NCI-H2196 (cell line): ENCODE data around the gene GNLY.

Source experiments
- DNase-seq: peaks from one replicate; lab custom pipeline; 2025; ENCODE audit not compliant: unreplicated experiment; lab: John Stamatoyannopoulos, UW

Gene GNLY

DNA sequence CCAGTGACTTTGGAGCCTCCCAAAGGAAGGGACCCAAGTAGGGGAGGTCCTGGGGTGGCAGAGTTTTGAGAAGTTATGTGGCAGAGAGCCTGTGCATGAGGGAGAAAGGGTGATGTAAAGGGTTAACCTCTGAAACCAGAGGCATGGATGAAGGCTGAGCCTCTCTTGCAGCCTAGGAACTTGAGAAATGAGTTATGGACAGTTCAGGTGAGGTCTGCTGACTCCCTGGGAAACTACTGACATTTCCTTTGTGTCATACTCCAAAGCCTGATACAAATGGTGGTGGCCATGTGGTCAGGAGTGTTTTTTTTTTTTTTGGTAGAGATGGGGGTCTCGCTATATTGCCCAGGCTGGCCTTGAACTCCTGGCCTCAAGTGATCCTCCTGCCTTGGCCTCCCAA lies 12.4 kb upstream of the GNLY start:
- no peak for DNase-seq

DNA sequence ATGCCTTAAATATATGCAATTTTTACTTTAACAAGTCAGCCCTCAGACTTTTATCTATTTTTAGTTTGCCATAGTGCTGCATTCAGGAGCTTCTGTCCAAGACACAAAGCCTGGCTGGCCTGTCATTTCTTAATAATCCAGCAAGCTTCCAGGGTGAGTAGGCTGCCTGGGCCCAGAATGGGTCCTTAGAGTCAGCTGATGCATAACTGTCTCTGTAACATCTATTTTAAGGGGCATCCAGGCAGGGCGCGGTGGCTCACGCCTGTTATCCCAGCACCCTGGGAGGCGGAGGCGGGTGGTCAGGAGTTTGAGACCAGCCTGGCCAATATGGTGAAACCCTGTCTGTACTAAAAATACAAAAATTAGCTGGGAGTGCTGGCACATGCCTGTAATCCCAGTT lies 11.8 kb upstream of the GNLY start:
- DNase-seq, result no peak

DNA sequence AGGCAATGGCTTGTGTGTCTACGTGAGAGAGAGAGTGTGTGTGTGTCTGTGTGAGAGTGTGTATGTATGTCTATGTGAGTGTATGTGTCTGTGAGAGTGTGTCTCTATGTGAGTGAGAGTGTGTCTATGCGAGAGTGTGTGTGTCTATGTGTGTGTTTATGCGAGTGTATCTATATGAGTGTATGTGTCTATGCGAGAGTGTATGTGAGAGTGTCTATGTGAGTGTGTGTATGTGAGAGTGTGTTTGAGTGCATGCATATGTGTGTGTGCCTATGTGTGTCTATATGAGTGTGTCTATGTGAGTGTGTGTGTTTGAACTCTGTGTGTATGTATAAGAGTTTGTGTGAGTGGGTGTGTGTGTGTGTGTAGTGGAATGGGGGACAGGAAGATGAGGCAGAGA lies 9.8 kb upstream of the GNLY start:
- DNase-seq, result no peak

DNA sequence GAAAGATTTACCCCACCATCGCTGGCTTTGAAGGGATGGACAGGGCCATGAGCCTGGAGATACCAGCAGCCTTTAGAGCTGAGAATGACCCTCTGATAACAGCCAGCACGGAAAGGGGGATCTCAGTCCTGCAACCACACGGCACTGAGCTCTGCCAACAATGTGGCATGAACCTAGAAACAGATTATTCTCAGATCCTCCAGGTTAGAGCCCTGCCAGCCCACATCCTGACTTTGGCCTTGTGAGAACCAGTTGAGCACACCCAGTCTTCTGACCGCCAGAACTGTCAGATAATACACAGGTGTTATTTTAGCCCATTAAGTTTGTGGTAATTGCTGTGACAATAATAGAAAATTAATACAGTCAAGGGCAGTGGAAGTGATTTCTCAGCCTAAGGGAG lies 9.4 kb upstream of the GNLY start:
- DNase-seq, result no peak

DNA sequence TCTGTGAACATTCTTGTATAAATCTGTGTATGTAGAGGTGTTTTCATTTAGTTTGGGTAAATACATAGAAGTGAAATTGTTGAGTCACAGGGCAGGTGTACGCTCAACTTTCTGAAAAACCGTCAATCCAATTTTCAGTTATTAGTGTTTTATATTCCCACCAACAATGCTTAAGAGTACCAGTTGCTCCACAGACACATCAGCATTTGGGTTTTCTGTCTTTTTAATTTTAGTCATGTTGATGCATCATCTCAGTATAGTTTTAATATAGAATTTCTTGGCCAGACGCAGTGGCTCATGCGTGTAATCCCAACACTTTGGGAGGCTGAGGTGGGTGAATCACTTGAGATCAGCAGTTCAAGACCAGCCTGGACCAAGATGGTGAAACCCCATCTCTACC lies 3.2 kb upstream of the GNLY start:
- DNase-seq, result no peak

DNA sequence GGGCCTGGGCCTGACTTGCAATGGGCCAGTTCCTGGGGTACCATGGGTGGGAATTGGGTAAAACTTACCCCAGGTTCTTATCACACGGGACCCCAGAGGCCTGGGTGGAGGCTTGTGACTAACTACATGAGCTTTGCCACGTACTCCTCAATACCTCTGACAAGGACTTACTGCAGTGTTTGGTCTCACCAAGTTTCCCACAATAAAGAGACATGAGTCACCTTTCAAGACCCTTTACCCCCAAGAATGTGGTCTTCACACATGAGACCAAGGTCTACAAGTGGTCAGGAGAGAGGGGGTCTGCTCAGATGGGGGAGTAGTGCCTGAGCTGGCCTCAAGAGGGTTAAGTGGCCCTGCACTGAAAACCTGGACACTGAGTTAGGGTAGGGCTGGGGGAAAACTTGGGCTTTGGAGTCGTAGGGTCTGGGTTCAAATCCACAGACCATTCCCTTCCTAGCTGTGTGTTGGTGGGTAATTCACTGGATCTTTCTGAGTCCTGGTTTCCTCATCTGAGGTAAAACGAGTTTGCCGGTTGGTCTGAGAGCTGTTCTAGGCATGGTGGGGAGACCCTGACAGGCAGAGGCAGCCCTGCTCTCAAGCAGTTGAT lies 2.0 kb upstream of the GNLY start:
- DNase-seq, result no peak

DNA sequence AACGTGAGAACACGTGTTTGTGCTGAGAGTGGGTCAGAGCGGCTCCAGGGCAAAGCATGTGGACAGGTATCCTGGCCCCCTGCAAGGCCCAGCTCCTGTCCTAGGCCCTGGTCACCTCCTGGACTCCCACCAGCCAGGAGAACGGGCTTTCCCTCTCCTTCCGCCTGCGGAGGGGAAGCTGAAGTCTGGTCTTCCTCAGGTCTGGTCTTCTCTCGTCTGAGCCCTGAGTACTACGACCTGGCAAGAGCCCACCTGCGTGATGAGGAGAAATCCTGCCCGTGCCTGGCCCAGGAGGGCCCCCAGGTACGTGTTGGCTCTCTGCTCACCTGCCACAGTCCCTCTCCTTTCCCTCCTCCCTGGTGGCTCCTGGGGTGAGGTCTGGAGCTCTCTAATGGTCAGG lies 963 bp downstream of the GNLY start:
- DNase-seq, result no peak

DNA sequence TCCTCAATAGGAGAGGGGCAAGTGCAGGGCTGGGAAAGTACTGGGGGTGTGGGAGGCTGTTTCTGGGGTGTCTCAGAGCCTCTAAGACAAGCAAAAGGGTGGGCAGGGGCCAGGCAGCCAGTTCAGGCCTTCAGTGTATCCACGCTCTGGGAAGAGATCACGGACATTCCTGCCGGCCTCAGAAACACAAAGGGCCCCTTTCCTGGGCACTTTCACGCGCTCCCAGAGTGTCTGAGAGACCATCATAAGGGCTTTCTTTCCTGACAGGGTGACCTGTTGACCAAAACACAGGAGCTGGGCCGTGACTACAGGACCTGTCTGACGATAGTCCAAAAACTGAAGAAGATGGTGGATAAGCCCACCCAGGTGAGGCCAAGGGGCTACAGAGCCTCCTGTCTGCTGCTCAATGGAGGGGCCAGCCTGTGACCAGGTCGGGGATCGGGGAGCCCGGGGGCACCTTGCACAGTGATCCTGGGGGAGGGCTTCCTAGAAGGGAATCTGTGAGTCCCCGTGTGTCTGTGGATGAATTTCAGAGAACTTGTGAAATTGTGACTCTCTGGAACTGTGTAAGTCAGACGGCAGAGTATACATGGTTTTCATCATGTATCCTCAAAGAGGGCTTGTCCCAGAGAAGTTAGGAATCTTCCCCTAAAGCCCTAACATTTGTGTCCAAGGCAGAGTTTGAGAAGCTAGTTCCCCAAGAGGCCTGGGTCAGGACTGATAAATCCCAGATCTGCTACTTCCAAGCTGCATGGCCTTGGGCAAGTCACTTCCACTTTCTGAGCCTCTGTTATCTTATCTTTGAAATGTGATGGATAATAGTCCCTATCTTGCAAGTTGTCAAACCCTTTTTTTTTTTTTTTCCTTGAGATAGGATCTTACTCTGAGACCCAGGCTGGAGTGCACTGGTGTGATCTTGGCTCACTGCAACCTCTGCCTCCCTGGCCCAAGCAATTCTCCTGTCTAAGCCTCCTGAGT lies 1.8 kb downstream of the GNLY start:
- no peak for DNase-seq

DNA sequence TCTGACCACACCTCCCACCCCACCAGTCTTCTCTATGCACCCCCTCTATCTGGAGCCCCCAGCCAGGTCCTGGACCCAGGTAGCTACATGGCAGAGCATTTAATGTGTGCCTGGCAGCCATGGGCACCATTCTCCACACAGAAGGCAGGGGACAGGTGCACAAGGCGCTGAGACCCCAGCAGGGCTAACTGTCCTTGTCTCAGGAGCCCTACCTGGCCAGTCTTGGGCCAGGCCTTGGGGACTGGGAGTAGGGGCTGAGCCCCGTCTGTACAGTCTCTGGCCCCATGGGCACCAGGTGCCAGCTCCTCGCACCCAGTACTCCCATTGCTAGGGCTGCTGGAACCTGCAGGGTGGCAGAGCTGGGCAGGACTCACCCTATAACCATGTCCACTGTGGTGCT lies 2.9 kb downstream of the GNLY start:
- no peak for DNase-seq

DNA sequence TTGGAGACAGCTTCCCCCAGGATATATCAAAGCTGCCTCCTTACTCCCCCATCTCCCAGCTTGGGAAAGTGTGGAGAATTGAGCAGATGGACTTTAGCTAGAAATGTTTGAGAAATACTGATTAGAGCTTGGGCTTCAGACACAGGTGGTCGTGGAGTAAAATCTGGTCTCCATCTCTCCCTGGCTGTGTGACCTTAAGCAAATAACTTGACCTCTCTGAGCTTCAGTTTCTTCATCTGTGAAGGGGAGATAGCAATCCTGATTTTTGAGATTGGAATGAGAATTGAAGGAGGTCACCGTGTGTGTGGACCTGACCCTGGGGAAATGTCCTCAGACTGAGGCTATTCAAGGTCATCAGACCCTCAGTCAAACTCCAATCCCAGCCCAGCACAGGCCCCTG lies 3.6 kb downstream of the GNLY start:
- no peak for DNase-seq

DNA sequence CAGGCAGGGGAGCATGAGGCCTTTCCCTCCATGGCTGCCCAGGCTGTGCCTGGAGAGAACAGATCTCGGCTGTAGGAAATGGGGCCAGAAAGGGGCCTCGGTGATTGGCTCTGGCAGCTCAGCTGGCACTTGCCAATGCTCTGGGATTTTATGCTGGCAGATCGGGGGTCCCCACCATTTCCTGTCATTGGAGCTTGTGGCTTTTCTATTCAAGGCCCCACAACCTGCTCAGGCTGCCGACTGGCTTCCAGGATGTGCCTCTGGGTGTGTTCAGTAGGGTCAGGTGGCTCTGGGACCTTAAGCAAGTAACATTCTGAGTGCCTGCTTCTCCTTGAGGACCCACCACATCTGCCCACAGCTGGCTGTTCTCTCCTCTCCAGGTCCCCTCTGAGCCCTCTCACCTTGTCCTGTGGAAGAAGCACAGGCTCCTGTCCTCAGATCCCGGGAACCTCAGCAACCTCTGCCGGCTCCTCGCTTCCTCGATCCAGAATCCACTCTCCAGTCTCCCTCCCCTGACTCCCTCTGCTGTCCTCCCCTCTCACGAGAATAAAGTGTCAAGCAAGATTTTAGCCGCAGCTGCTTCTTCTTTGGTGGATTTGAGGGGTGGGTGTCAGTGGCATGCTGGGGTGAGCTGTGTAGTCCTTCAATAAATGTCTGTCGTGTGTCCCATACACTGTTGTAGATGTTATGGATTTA lies 4.2 kb downstream of the GNLY start:
- no peak for DNase-seq

DNA sequence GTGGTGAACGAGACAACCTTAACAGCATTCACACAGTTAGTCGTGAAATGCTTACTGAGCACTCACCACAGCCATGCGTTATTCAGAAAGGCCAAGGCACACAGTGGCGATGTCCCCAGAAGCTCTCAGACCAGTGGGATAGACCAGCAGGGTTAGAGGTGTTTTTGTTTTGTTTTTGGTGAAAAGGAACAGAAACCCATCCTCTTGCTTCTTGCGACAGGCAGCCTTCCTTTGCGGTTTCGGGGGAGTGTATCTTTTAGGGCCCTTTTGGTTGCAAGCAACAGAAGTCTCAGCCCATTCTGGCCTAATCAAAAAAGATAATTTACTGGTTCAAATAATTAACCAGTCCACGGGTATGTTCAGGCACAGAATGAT lies 4.7 kb downstream of the GNLY start:
- DNase-seq, result no peak

DNA sequence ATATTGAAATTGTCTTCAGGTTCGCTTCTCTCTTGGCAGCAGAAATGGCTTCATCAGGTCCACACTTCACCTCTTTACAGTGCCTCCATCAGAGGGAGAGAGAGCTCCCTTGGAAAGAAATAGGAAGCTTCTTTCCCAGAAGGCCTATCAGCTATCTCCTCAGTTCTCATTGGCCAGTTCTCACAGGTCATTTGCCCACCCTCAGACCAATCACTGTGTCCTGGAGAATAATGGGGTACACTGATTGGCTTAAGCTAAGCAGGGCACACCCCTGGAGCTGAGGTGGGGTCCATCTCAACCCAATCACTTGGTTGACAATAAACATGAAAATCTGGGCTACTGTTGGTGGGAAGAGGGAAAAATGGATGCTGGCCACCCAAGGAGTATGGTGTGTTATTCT lies 5.2 kb downstream of the GNLY start:
- no peak for DNase-seq

DNA sequence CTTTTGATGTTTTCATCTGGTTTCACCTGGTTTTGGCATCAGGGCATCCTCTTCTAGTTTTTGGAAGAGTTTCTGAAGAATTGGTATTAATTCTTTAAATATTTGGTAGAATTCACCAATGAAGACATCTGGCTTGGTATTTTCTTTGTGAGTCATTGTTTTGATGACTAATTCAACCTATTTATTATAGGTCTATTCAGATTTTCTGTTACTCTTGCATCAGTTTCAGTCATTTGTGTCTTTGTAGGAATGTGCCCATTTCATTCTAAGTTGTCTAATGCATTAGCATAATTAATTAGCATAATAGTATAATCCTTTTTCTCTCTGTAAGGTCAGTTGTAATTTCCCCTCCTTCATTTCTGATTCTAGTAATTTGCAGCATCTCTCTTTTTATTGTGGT lies 8.0 kb downstream of the GNLY start:
- no peak for DNase-seq

DNA sequence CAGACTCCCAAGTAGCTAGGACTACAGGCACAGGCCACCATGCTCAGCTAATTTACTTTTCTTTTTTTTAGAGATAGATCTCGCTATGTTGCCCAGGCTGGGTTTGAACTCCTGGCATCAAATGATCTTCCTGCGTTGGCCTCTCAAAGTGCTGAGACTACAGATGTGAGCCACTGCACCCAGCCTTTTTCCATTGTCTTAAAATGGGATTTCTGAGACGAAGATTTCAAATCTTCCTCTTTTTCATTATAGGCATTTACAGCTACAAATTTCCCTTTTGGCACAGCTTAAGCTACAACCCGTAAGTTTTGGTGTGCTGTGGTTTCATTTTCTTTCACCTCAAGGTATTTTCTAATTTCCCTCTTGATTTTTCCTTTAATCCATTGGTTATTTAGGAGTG lies 8.6 kb downstream of the GNLY start:
- DNase-seq, result no peak

DNA sequence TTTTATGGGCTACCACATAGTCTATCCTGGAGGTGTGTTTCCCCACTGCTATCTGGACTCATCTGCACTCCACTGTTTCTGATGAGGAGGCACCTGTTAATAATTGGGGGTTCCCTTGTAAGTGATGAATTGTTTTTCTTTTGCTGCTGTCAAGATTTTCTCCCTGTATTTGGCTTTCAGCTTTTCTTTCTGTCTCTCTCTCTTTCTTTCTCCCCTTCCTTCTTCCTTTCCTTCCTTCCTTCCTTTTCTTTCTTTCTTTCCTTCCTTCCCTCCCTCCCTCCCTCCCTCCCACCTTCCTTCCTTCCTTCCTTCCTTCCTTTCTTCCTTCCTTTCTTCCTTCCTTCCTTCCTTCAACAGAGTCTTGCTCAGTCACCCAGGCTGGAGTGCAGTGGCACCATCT lies 9.2 kb downstream of the GNLY start:
- DNase-seq, result no peak

DNA sequence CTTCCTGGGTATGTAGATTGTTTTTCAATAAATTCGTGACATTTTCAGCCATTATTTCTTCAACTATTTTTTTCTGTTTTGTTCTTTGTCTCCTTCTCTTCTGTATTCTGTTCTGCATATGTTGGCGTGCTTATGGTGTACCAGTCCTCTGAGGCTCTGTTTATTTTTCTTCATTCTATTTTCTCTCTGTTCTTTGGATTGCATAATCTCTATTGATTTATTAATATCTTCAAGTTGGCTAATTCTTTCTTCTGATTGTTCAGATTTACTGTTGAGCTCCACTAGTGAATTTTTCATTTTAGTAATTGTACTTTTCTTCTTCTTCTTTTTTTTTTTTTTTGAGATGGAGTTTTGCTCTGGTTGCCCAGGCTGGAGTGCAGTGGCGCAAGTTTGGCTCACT lies 9.9 kb downstream of the GNLY start:
- DNase-seq, result no peak

DNA sequence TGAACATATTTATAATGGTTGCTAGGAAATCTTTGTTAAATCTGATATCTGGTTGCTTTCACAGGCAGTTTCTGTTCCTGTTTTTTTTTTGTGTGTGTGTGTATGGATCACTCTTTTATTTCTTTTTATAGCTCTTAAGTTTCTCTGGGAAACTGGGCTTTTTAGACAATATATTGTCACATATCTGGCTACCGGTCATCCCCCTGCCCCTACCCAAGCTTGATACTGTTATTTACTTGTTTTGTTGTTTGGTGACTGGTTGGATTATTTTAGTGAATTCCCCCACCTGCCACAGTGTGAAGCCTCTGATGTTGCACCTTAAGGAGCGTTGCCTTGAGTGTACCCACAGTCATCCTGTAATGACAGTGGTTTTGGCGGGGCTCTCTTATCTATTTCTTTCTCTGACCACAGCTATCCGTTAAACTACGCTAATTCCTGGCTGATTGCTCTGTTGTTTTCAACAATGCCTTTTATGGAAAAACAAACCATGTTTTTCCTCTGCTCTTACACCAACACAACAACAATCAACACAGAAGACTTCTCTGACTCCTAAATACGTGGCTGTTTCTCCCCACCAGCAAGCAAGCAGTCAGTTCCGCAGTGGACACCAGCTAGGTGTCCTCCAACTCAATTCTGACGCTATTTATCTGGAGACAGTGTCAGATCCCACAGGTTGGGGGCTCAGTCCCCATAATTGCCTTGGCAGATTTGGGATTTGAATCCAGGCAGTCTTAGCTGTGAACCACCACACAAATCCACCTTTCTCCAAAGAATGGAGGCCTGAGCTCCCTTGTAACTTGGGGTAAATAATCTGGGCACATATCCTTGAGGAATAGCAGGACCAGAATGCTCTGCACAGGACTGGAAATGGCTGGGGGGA lies 10.9 kb downstream of the GNLY start:
- no peak for DNase-seq

DNA sequence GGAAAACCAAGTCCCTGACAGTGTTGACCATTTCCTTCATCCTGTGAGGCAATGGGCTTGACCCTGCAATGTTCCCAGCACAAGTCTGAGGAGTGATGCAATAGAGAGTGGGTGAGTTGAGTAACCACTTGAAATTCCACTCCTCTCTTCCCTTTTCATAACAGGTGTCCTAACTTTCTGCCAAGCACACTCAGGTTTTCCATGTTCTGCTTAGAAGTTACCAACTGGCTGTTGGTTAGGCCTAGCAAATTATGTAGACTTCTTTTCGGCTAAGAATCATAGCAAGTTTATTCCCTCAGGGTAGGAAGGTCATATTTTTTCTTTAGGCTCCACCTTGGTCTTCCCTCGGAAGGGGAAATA lies 11.5 kb downstream of the GNLY start:
- DNase-seq, result no peak

DNA sequence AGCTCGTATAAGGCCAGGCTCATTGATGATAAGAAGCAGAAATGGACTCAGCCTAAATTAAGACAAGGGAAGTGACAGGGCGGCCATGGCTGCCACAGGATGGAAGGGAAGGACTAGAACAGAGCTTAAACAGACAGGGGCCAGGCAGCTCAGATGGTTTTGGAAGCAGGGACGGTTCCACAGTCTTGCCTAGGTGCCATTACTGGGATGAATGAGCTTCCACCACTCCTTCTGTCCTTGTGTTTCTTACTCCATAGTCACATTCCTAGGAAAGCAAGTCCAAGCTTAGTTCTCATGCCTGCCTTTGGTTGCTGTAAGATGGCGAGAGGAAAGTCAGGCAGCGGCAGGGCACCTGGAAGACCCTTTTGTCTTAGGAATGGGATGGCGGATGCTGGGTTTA lies 11.9 kb downstream of the GNLY start:
- no peak for DNase-seq

DNA sequence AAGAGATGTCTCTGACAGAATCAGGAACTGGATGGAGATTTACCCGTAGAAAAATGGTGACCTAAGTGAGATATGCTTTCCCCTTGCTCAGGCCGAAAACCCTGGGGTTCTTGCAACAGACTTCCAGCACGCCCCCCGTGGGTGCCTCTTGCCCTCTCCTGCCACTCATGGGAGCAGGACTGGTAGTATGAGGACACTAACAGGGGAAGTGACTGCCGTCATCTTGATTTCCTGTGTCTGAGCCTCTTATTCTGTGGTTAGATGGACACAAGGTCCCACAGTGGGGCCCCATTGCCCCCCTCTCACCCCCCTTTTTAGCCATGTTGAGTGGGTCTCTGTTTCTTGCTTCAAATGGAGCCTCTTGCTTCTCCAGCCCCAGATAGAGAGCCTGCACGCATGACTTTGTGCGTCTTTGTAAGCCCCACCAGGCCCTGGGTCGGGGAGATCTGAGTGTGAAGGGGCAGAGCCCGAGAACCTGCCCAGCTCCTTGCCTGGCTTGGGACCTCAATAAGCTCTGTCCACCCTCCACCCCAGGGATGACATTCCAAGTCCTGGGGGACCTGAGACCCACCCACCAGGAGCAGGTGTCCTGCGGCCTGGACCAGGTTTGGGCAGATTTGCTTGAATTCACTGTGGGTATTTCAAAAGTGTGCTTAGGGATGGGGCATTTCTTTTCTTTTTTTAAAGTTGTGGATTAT lies 12.6 kb downstream of the GNLY start:
- DNase-seq, result no peak
